Calu3 (cell line): ENCODE data around the gene RFNG. TPM values are rescaled to one million over a fixed set of nuclear protein-coding genes. Genes with fewer than 3 reads are reported as not detected.

Source experiments
- BruUV-seq: library from RNA; stranded (reverse); fragments of 400-500 nt; replicated peaks from 2 replicates; lab custom pipeline; 2021; lab: Mats Ljungman, UMichigan
- CTCF ChIA-PET: fragments of 300-600 bp; sonication (Branson Sonifier 250); formaldehyde crosslinking; loops from one replicate; lab custom pipeline; 2022; ENCODE audit warnings: antibody characterized with exemption; lab: Charles Lee
- DNase-seq: peaks from one replicate; pipeline ENCODE4 v3.0.0; 2022
- H3K27ac Mint-ChIP-seq: one replicate; pipeline ENCODE4 v1.8.0; 2022; ENCODE audit warnings: mixed read lengths; ENCODE audit not compliant: unreplicated experiment
- H3K27me3 Mint-ChIP-seq: one replicate; pipeline ENCODE4 v1.8.0; 2022; ENCODE audit warnings: mixed read lengths; ENCODE audit not compliant: unreplicated experiment
- H3K36me3 Mint-ChIP-seq: one replicate; pipeline ENCODE4 v1.8.0; 2022; ENCODE audit warnings: mild to moderate bottlenecking, moderate library complexity, mixed read lengths; ENCODE audit not compliant: insufficient read depth, unreplicated experiment
- H3K4me1 Mint-ChIP-seq: one replicate; pipeline ENCODE4 v1.8.0; 2022; ENCODE audit warnings: mild to moderate bottlenecking, low read depth, mixed read lengths; ENCODE audit not compliant: unreplicated experiment
- H3K4me3 Mint-ChIP-seq: one replicate; pipeline ENCODE4 v1.8.0; 2022; ENCODE audit warnings: mild to moderate bottlenecking, low read depth, moderate library complexity, mixed read lengths; ENCODE audit not compliant: unreplicated experiment
- H3K9me3 Mint-ChIP-seq: one replicate; pipeline ENCODE4 v1.8.0; 2022; ENCODE audit warnings: low read depth, mixed read lengths; ENCODE audit not compliant: unreplicated experiment
- intact Hi-C: fragments of 100-400 bp; cut with micrococcal nuclease; formaldehyde crosslinking; loops from one replicate; pipeline ENCODE4 v1.10.0; 2022; ENCODE audit not compliant: unreplicated experiment
- total RNA-seq: library from RNA; stranded (reverse); gene quantifications from 2 replicates; pipeline ENCODE4 v1.2.3, GENCODE V29; 2022
- TF ChIP-seq, protein P1 (sequence below): fragments of 200-600 bp; IDR thresholded peaks from one replicate; pipeline ENCODE4 v1.8.0; 2022; ENCODE audit warnings: antibody characterized with exemption; ENCODE audit not compliant: unreplicated experiment

The RFNG gene
- total RNA-seq, 1 experiment from 2014 or later = 33.5 TPM

DNA sequence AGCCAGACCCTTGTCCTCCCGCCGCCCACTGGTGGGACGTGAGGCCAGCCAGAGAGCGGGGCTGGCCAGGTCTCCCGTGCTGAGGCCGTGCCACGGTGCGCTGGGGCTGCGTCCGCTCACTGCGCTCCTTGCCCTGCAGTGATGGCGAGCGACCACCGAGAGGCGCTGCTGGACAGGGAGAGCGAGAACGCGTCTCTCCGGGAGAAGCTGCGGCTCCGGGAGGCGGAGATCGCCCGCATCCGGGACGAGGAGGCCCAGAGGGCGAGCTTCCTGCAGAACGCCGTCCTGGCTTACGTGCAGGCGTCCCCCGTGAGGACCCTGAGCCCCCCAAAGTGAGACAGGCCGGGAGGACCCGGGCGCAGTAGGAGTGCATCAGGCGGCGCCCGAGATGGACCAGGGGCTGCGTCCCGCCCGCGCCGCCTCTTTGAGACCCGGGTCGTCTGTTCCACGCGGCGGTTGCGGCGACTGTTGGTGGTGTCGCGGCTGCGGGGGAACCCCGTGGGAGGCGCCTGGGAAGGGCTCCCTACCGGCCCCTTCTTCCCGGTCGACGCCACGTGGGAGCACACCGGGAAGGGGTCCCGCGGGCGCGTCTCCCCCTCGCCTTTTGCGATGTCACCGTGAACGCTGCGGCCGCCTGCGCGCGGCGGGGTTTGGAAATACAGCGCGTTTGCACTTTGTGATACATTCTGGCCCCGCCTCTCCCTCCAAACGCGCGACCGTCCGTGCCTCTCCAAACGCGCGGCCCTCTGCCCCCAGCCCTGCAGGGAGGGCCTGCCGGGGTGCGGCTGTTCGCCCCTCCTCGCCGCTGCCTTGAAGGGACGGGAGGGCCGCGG lies 20.9 kb downstream of the RFNG start:
- Mint-ChIP-seq H3K27ac (no peak overlapping the region), H3K9me3 (no peaks in the 10 kb centered on the region), H3K36me3 (peaks cover 27% of the 10 kb centered on the region), H3K27me3 (no peaks in the 10 kb centered on the region), H3K4me3 (peak overlapping the region; percentile 32), H3K4me1 (no peaks in the 10 kb centered on the region)
- intact Hi-C loops = no loop called here
- TF ChIP-seq, protein P1, sequence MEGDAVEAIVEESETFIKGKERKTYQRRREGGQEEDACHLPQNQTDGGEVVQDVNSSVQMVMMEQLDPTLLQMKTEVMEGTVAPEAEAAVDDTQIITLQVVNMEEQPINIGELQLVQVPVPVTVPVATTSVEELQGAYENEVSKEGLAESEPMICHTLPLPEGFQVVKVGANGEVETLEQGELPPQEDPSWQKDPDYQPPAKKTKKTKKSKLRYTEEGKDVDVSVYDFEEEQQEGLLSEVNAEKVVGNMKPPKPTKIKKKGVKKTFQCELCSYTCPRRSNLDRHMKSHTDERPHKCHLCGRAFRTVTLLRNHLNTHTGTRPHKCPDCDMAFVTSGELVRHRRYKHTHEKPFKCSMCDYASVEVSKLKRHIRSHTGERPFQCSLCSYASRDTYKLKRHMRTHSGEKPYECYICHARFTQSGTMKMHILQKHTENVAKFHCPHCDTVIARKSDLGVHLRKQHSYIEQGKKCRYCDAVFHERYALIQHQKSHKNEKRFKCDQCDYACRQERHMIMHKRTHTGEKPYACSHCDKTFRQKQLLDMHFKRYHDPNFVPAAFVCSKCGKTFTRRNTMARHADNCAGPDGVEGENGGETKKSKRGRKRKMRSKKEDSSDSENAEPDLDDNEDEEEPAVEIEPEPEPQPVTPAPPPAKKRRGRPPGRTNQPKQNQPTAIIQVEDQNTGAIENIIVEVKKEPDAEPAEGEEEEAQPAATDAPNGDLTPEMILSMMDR = peak; percentile 16
- DNase-seq = no peak
- CTCF ChIA-PET = no interaction called here
- BruUV-seq = no TSS peak

DNA sequence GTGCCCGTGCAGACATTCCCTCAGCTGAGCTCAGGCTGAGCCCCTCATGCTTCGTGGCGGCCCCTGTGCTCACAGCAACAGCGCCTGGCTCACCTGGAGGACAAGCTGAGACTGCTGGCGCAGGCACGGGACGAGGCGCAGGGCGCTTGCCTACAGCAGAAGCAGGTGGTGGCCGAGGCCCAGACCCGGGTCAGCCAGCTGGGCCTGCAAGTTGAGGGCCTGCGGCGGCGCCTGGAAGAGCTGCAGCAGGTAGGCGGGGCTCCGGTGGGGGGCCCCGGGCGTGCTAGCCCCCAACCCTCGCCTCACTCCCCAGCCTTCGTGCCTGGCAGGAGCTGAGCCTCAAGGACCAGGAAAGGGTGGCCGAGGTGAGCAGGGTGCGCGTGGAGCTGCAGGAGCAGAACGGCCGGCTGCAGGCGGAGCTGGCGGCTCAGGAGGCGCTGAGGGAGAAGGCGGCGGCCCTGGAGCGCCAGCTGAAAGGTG lies 21.6 kb downstream of the RFNG start:
- intact Hi-C loops = no loop called here
- Mint-ChIP-seq H3K9me3 (no peaks in the 10 kb centered on the region), H3K27me3 (no peaks in the 10 kb centered on the region), H3K4me1 (no peaks in the 10 kb centered on the region), H3K4me3 (peak overlapping the region; percentile 32), H3K36me3 (peaks cover 26% of the 10 kb centered on the region), H3K27ac (no peak overlapping the region)
- CTCF ChIA-PET = no interaction called here
- TF ChIP-seq, protein P1 = no peak
- no peak for DNase-seq
- BruUV-seq = no TSS peak

DNA sequence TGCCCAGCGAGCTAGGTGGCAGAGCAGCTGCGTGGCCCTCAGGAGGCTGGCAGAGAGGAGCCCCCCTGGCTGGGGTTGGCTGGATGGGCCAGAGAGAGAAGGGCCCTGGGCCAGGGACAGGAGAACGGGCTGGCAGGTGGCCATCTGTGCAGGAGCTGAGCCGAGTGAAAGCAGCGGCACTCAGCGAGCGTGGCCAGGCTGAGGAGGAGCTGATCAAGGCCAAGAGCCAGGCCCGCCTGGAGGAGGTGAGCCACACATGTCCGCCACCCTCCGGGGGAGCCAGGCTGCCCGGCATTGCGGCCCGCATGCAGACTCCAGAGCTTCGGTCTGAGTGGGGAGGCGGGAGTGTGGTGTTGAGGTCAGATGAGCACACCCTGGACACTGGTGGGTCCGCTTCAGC lies 22.2 kb downstream of the RFNG start:
- TF ChIP-seq, protein P1 = no peak
- H3K4me3 Mint-ChIP-seq = no peak overlapping the region

DNA sequence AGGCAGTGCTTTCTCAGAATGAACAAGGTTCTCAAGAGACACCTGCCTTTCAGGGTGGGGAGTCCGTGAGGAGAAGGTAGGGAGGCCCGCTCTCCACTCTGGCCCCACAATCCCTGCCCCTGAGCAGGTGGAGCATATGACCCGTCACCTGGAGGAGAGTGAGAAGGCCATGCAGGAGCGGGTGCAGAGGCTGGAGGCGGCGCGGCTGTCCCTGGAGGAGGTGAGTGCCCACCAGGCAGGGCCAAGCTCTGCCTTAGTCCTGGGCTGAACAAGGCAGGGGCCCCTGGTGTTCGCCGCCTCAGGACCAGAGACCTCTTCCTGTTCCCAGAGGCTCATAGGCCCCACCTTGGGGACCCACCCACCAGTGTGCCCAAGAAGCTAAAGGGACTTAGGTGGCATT lies 22.6 kb downstream of the RFNG start:
- Mint-ChIP-seq H3K9me3 (no peaks in the 10 kb centered on the region), H3K27me3 (no peaks in the 10 kb centered on the region), H3K27ac (no peak overlapping the region), H3K4me3 (no peak overlapping the region), H3K4me1 (no peaks in the 10 kb centered on the region), H3K36me3 (peaks cover 29% of the 10 kb centered on the region)
- TF ChIP-seq, protein P1 = no peak
- intact Hi-C loops = no loop called here
- no peak for DNase-seq
- CTCF ChIA-PET = no interaction called here
- BruUV-seq = no TSS peak

More for the DNA sequence above, 22.2 kb downstream of the RFNG start:
- H3K27me3 Mint-ChIP-seq = no peaks in the 10 kb centered on the region
- BruUV-seq = no TSS peak
- no peak for DNase-seq
- peaks cover 26% of the 10 kb centered on the region for H3K36me3 Mint-ChIP-seq
- no peaks in the 10 kb centered on the region for H3K4me1 Mint-ChIP-seq
- intact Hi-C loops = no loop called here
- CTCF ChIA-PET = no interaction called here
- no peaks in the 10 kb centered on the region for H3K9me3 Mint-ChIP-seq
- no peak overlapping the region for H3K27ac Mint-ChIP-seq
